Liver (tissue), 3 donors: ENCODE measurements around the gene DPEP3.

Source experiments
- GABPA ChIP-seq, 2 donors: IDR thresholded peaks in 1 of 2; conservative IDR thresholded peaks in 1 of 2; 2 replicates each; pipeline ENCODE4 v1.6.1; 2016; ENCODE audit warnings: antibody characterized with exemption in 2 of 2, mild to moderate bottlenecking in 1 of 2, moderate library complexity in 1 of 2
- HNF4A ChIP-seq, 2 donors: conservative IDR thresholded peaks; 2 replicates each; pipeline ENCODE4 v1.6.1; 2016; ENCODE audit warnings: antibody characterized with exemption in 2 of 2, mild to moderate bottlenecking in 2 of 2
- JUND ChIP-seq, 2 donors: IDR thresholded peaks; 2 replicates each; pipeline ENCODE4 v1.6.1; 2016; ENCODE audit warnings: antibody characterized with exemption in 2 of 2
- MAX ChIP-seq: IDR thresholded peaks from 2 replicates; pipeline ENCODE4 v1.6.1; 2016; ENCODE audit warnings: antibody characterized with exemption
- RAD21 ChIP-seq, 2 donors: IDR thresholded peaks; 2 replicates each; pipeline ENCODE4 v1.6.1; 2016; ENCODE audit warnings: antibody characterized with exemption in 2 of 2, mild to moderate bottlenecking in 2 of 2
- TAF1 ChIP-seq: conservative IDR thresholded peaks from 2 replicates; pipeline ENCODE4 v1.6.1; 2016; ENCODE audit warnings: antibody characterized with exemption, mild to moderate bottlenecking
- YY1 ChIP-seq: IDR thresholded peaks from 2 replicates; pipeline ENCODE4 v1.6.1; 2016; ENCODE audit warnings: antibody characterized with exemption, mild to moderate bottlenecking
- ZBTB33 ChIP-seq: IDR thresholded peaks from 2 replicates; pipeline ENCODE4 v1.6.1; 2016; ENCODE audit warnings: antibody characterized with exemption
- TF ChIP-seq, protein P1 (sequence below): fragments of 150-350 bp; IDR thresholded peaks from 2 replicates; pipeline ENCODE4 v1.5.1; 2017; ENCODE audit warnings: improper control_type of control experiment, low read depth, low read length; ENCODE audit not compliant: missing input control
- TF ChIP-seq, protein P2 (sequence below): IDR thresholded peaks from 2 replicates; pipeline ENCODE4 v1.6.1; 2016; ENCODE audit warnings: antibody characterized with exemption, mild to moderate bottlenecking
- TF ChIP-seq, protein P3 (sequence below): IDR thresholded peaks from 2 replicates; pipeline ENCODE4 v1.6.1; 2016; ENCODE audit warnings: antibody characterized with exemption
- donor health status: healthy.
- donor health status: healthy.

- TF ChIP-seq MAX (no peak), TAF1 (no peak), GABPA (IDR thresholded peaks at IDR 0.05 in 1 of 2, conservative IDR thresholded peaks at IDR 0.05 in 1 of 2) (no peak), JUND (IDR thresholded peaks at IDR 0.05) (no peak), HNF4A (conservative IDR thresholded peaks at IDR 0.05) (no peak), RAD21 (IDR thresholded peaks at IDR 0.05) (no peak), YY1 (no peak), ZBTB33 (no peak)
- TF ChIP-seq, protein P1, sequence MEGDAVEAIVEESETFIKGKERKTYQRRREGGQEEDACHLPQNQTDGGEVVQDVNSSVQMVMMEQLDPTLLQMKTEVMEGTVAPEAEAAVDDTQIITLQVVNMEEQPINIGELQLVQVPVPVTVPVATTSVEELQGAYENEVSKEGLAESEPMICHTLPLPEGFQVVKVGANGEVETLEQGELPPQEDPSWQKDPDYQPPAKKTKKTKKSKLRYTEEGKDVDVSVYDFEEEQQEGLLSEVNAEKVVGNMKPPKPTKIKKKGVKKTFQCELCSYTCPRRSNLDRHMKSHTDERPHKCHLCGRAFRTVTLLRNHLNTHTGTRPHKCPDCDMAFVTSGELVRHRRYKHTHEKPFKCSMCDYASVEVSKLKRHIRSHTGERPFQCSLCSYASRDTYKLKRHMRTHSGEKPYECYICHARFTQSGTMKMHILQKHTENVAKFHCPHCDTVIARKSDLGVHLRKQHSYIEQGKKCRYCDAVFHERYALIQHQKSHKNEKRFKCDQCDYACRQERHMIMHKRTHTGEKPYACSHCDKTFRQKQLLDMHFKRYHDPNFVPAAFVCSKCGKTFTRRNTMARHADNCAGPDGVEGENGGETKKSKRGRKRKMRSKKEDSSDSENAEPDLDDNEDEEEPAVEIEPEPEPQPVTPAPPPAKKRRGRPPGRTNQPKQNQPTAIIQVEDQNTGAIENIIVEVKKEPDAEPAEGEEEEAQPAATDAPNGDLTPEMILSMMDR, result no peak
- TF ChIP-seq, protein P2, sequence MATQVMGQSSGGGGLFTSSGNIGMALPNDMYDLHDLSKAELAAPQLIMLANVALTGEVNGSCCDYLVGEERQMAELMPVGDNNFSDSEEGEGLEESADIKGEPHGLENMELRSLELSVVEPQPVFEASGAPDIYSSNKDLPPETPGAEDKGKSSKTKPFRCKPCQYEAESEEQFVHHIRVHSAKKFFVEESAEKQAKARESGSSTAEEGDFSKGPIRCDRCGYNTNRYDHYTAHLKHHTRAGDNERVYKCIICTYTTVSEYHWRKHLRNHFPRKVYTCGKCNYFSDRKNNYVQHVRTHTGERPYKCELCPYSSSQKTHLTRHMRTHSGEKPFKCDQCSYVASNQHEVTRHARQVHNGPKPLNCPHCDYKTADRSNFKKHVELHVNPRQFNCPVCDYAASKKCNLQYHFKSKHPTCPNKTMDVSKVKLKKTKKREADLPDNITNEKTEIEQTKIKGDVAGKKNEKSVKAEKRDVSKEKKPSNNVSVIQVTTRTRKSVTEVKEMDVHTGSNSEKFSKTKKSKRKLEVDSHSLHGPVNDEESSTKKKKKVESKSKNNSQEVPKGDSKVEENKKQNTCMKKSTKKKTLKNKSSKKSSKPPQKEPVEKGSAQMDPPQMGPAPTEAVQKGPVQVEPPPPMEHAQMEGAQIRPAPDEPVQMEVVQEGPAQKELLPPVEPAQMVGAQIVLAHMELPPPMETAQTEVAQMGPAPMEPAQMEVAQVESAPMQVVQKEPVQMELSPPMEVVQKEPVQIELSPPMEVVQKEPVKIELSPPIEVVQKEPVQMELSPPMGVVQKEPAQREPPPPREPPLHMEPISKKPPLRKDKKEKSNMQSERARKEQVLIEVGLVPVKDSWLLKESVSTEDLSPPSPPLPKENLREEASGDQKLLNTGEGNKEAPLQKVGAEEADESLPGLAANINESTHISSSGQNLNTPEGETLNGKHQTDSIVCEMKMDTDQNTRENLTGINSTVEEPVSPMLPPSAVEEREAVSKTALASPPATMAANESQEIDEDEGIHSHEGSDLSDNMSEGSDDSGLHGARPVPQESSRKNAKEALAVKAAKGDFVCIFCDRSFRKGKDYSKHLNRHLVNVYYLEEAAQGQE, result no peak
- TF ChIP-seq, protein P3, sequence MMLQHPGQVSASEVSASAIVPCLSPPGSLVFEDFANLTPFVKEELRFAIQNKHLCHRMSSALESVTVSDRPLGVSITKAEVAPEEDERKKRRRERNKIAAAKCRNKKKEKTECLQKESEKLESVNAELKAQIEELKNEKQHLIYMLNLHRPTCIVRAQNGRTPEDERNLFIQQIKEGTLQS, result no peak
Observed at GRCh38 chr16:67982011-67982696, 1.9 kb upstream of the DPEP3 start.
